PC-3 (cell line): ENCODE results near the gene COL8A1. TPM values are rescaled to one million over a fixed set of nuclear protein-coding genes. Genes with fewer than 3 reads are reported as not detected.

Experiments
- ATAC-seq: fragments of 200-7000 bp; cut with Tn5 transposase; 2 replicates; pipeline ENCODE4 v1.9.1; 2020; ENCODE audit warnings: mild to moderate bottlenecking, moderate library complexity
- BruUV-seq: library from RNA; stranded (reverse); fragments of 400-500 nt; replicated peaks from 2 replicates; lab custom pipeline; 2021; lab: Mats Ljungman, UMichigan
- CTCF ChIA-PET: fragments of 300-600 bp; sonication (Branson Sonifier 250); formaldehyde crosslinking; loops from one replicate; lab custom pipeline; 2022; ENCODE audit warnings: antibody characterized with exemption; lab: Charles Lee
- POLR2A ChIA-PET: fragments of 300-600 bp; sonication (Branson Sonifier 250); formaldehyde crosslinking; loops from one replicate; lab custom pipeline; 2022; ENCODE audit warnings: antibody characterized with exemption; ENCODE audit not compliant: unreplicated experiment; lab: Charles Lee
- DNase-seq: peaks from one replicate; pipeline ENCODE4 v3.0.0-alpha.2; 2015
- H2AFZ ChIP-seq: fragments of 300-600 bp; sonication (generic); 2 replicates; pipeline ENCODE4 v1.6.0; 2016; ENCODE audit warnings: antibody characterized with exemption, low read length
- H3F3A ChIP-seq: fragments of 300-600 bp; sonication (generic); one replicate; pipeline ENCODE4 v1.6.0; 2017; ENCODE audit warnings: antibody characterized with exemption, low read length, control low read depth, mild to moderate bottlenecking; ENCODE audit not compliant: unreplicated experiment
- H3K27ac ChIP-seq: fragments of 300-600 bp; sonication (generic); 2 replicates; pipeline ENCODE4 v1.5.1; 2016; ENCODE audit warnings: mild to moderate bottlenecking, low read length
- H3K27me3 ChIP-seq: fragments of 300-600 bp; sonication (generic); 2 replicates; pipeline ENCODE4 v1.6.1; 2016; ENCODE audit warnings: low read length, mixed read lengths
- H3K36me3 ChIP-seq: fragments of 300-600 bp; sonication (generic); 2 replicates; pipeline ENCODE4 v1.6.1; 2016; ENCODE audit warnings: low read depth, mixed run types, low read length, mixed read lengths
- H3K4me1 ChIP-seq: fragments of 300-600 bp; sonication (generic); 2 replicates; pipeline ENCODE4 v1.5.1; 2016; ENCODE audit warnings: low read length; ENCODE audit not compliant: insufficient read depth
- H3K4me2 ChIP-seq: fragments of 300-600 bp; sonication (generic); 2 replicates; pipeline ENCODE4 v1.6.0; 2016; ENCODE audit warnings: low read length
- H3K4me3 ChIP-seq: fragments of 300-600 bp; sonication (generic); 2 replicates; pipeline ENCODE4 v1.5.1; 2016; ENCODE audit warnings: mild to moderate bottlenecking, low read length, mixed read lengths
- H3K79me2 ChIP-seq: fragments of 300-600 bp; sonication (generic); 2 replicates; pipeline ENCODE4 v1.6.1; 2017; ENCODE audit warnings: low read length, mixed read lengths
- H3K9ac ChIP-seq: fragments of 300-600 bp; sonication (generic); 2 replicates; pipeline ENCODE4 v1.6.0; 2016; ENCODE audit warnings: mild to moderate bottlenecking, low read length
- H3K9me2 ChIP-seq: fragments of 300-600 bp; sonication (generic); replicated peaks from 2 replicates; pipeline ENCODE4 v1.6.1; 2016; ENCODE audit warnings: mixed run types, low read length, mixed read lengths
- H3K9me3 ChIP-seq: fragments of 300-600 bp; sonication (generic); 2 replicates; pipeline ENCODE4 v1.6.1; 2016; ENCODE audit warnings: low read length, mixed read lengths
- H4K20me1 ChIP-seq: fragments of 300-600 bp; sonication (generic); 2 replicates; pipeline ENCODE4 v1.6.1; 2016; ENCODE audit warnings: low read length, mixed read lengths
- EZH2 ChIP-seq: fragments of 300-600 bp; sonication (generic); IDR thresholded peaks from one replicate; pipeline ENCODE4 v1.6.1; 2017; ENCODE audit warnings: antibody characterized with exemption, mild to moderate bottlenecking, low read length; ENCODE audit not compliant: unreplicated experiment
- EZH2phosphoT487 ChIP-seq: fragments of 300-600 bp; sonication (generic); IDR thresholded peaks from 2 replicates; pipeline ENCODE4 v1.6.1; 2018; ENCODE audit warnings: mild to moderate bottlenecking, antibody characterized with exemption, low read length, borderline replicate concordance
- intact Hi-C: fragments of 100-400 bp; cut with micrococcal nuclease; formaldehyde crosslinking; loops from 2 replicates; pipeline ENCODE4 v1.9.0; 2023
- total RNA-seq: library from RNA; depleted of rRNA; stranded (reverse); fragments of >200 nt; gene quantifications from 2 replicates; pipeline ENCODE4 v1.2.3, GENCODE V29; 2014
- TF ChIP-seq, protein P1 (sequence below): fragments of 300-600 bp; sonication (generic); conservative IDR thresholded peaks from 2 replicates; pipeline ENCODE4 v1.5.1; 2017; ENCODE audit warnings: antibody characterized with exemption, low read depth, mild to moderate bottlenecking, low read length

The COL8A1 gene
- total RNA-seq, 1 experiment from 2014 or later: 2.4 TPM

- ATAC-seq (peak; percentile 21; the same call in 1 of the 2 replicates), DNase-seq (peak; percentile 92)
- ChIA-PET CTCF (interaction anchor here (0.6 kb wide), 1 partner anchor 365 kb away, joined by 6 read pairs; no protein-coding TSS in a partner anchor), POLR2A (no interaction called here)
- H3K27ac ChIP-seq: peak overlapping the region; percentile 69
- peaks cover 12% of the 10 kb centered on the region for H3F3A ChIP-seq
- H2AFZ ChIP-seq: 0 out of 2 replicates have a peak overlapping the region, but pooled peaks have one; percentile 7
- no peaks in the 10 kb centered on the region for H4K20me1 ChIP-seq
- H3K9me2 ChIP-seq: no peaks in the 10 kb centered on the region
- BruUV-seq: no TSS peak
- no peaks in the 10 kb centered on the region for H3K79me2 ChIP-seq
- H3K27me3 ChIP-seq: no peaks in the 10 kb centered on the region
- H3K4me1 ChIP-seq: peaks cover 42% of the 10 kb centered on the region
- no peak overlapping the region for H3K4me3 ChIP-seq
- H3K36me3 ChIP-seq: no peaks in the 10 kb centered on the region
- H3K9ac ChIP-seq: peak overlapping the region; percentile 31; the same call in 1 of the 2 replicates
- H3K9me3 ChIP-seq: no peaks in the 10 kb centered on the region
- H3K4me2 ChIP-seq: 0 out of 2 replicates have a peak overlapping the region, but pooled peaks have one; percentile 12
- intact Hi-C loops: no loop called here
- TF ChIP-seq, protein P1, sequence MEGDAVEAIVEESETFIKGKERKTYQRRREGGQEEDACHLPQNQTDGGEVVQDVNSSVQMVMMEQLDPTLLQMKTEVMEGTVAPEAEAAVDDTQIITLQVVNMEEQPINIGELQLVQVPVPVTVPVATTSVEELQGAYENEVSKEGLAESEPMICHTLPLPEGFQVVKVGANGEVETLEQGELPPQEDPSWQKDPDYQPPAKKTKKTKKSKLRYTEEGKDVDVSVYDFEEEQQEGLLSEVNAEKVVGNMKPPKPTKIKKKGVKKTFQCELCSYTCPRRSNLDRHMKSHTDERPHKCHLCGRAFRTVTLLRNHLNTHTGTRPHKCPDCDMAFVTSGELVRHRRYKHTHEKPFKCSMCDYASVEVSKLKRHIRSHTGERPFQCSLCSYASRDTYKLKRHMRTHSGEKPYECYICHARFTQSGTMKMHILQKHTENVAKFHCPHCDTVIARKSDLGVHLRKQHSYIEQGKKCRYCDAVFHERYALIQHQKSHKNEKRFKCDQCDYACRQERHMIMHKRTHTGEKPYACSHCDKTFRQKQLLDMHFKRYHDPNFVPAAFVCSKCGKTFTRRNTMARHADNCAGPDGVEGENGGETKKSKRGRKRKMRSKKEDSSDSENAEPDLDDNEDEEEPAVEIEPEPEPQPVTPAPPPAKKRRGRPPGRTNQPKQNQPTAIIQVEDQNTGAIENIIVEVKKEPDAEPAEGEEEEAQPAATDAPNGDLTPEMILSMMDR: no peak
- TF ChIP-seq EZH2 (no peak), EZH2phosphoT487 (no peak)
Measured at GRCh38 chr3:99659032-99659431, 20.6 kb downstream of the COL8A1 start.

GRCh38 chr3:99659951-99660350 is 21.6 kb downstream of the COL8A1 start:
- Histone ChIP-seq H3K9me2 (no peaks in the 10 kb centered on the region), H3K36me3 (no peaks in the 10 kb centered on the region), H3K27me3 (no peaks in the 10 kb centered on the region), H3K4me2 (no peak overlapping the region), H3K4me3 (no peak overlapping the region), H3K79me2 (no peaks in the 10 kb centered on the region), H3K4me1 (peaks cover 50% of the 10 kb centered on the region), H3K27ac (peak overlapping the region; percentile 67), H3F3A (peaks cover 12% of the 10 kb centered on the region), H2AFZ (no peak overlapping the region), H3K9me3 (no peaks in the 10 kb centered on the region), H4K20me1 (no peaks in the 10 kb centered on the region), H3K9ac (no peak overlapping the region; the same call in 1 of the 2 replicates)
- DNase-seq: no peak
- no TSS peak for BruUV-seq
- ChIA-PET CTCF (no interaction called here), POLR2A (no interaction called here)
- TF ChIP-seq, protein P1: no peak
- TF ChIP-seq EZH2: no peak
- intact Hi-C loops: no loop called here
- ATAC-seq: no peak

- no peak for TF ChIP-seq EZH2phosphoT487
- TF ChIP-seq, protein P1: no peak
- peaks cover 12% of the 10 kb centered on the region for H3F3A ChIP-seq
- H3K9me2 ChIP-seq: no peaks in the 10 kb centered on the region
- ChIA-PET POLR2A (interaction anchor here (0.6 to 0.7 kb wide), 2 partner anchors 686 to 1108 kb away, joined by 4 to 7 read pairs; no protein-coding TSS in a partner anchor), CTCF (interaction anchor here (0.7 to 1.0 kb wide), 2 partner anchors 14 to 657 kb away, joined by 3 to 4 read pairs; no protein-coding TSS in a partner anchor)
- H3K4me1 ChIP-seq: peaks cover 56% of the 10 kb centered on the region
- H3K9me3 ChIP-seq: no peaks in the 10 kb centered on the region
- H3K9ac ChIP-seq: peak overlapping the region; percentile 70
- no peaks in the 10 kb centered on the region for H3K27me3 ChIP-seq
- no peaks in the 10 kb centered on the region for H3K36me3 ChIP-seq
- BruUV-seq: no TSS peak
- H3K4me2 ChIP-seq: peak overlapping the region; percentile 77
- peak; percentile 93 for ATAC-seq
- no peaks in the 10 kb centered on the region for H3K79me2 ChIP-seq
- H2AFZ ChIP-seq: peak overlapping the region; percentile 31
- H3K27ac ChIP-seq: peak overlapping the region; percentile 96
- H4K20me1 ChIP-seq: no peaks in the 10 kb centered on the region
- H3K4me3 ChIP-seq: peak overlapping the region; percentile 42; the same call in 1 of the 2 replicates
- intact Hi-C loops: loop anchor here (2.0 kb wide), 1 partner anchor 14 kb away; no protein-coding TSS in a partner anchor
- DNase-seq: peak; percentile 84
Measured at GRCh38 chr3:99662838-99663570, 24.6 kb downstream of the COL8A1 start.
